ENCODE data around the gene OTOF. TPM values are rescaled to one million over a fixed set of nuclear protein-coding genes. Genes with fewer than 3 reads are reported as not detected.

The OTOF gene
- total and polyA plus RNA-seq, 10 donors, result 0.06 to 1.6 (median 0.25) TPM

DNA sequence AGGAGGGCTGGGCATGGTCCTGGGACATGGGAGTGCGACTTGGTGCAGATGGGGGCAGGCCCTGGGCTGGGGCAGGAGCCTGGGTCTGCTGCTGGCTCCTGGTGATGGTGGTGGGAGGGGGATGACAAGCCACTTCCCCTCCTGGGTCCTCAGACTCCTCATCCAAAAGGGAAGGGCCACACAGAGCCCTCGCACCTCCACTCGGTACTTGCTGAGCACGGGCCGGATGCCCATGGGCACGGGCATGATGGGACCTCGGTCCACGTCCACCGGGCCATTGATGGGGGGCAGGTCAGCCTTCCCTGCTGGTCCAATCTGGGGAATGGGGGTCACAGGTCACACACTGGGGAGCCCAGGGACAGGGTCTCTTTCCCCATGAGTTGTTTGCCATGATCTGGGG is 4.1 kb downstream of the OTOF start:
- H3K27me3 ChIP-seq (replicated peaks in 1 of 7), result peaks cover 0 to 17% (median 0%) of the 10 kb centered on the region in 7 donors
- WGBS, 5 donors, result 87 to 98% (median 94%) methylated on average over 9 of the region's 9 CpGs
- TF ChIP-seq POLR2AphosphoS5 (IDR thresholded peaks at IDR 0.05) (no peak), POLR2A (IDR thresholded peaks at IDR 0.05) (no peak)
- TF ChIP-seq, protein P1, sequence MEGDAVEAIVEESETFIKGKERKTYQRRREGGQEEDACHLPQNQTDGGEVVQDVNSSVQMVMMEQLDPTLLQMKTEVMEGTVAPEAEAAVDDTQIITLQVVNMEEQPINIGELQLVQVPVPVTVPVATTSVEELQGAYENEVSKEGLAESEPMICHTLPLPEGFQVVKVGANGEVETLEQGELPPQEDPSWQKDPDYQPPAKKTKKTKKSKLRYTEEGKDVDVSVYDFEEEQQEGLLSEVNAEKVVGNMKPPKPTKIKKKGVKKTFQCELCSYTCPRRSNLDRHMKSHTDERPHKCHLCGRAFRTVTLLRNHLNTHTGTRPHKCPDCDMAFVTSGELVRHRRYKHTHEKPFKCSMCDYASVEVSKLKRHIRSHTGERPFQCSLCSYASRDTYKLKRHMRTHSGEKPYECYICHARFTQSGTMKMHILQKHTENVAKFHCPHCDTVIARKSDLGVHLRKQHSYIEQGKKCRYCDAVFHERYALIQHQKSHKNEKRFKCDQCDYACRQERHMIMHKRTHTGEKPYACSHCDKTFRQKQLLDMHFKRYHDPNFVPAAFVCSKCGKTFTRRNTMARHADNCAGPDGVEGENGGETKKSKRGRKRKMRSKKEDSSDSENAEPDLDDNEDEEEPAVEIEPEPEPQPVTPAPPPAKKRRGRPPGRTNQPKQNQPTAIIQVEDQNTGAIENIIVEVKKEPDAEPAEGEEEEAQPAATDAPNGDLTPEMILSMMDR (IDR thresholded peaks at IDR 0.05 in 8 of 11, conservative IDR thresholded peaks at IDR 0.05 in 3 of 11), result no peak
- intact Hi-C loops (cut with DNase I; ENCODE audit: low total_unique reads), result no loop called here
- H3K9me3 ChIP-seq, result peaks cover 3 to 15% (median 12%) of the 10 kb centered on the region in 8 donors
- DNase-seq, result peak; percentile 54
- no peaks in the 10 kb centered on the region for H3K36me3 ChIP-seq
- peaks cover 0 to 9% (median 0%) of the 10 kb centered on the region in 6 donors for H3K4me1 ChIP-seq
- no peak overlapping the region for H3K27ac ChIP-seq
- no peak overlapping the region for H3K4me3 ChIP-seq

DNA sequence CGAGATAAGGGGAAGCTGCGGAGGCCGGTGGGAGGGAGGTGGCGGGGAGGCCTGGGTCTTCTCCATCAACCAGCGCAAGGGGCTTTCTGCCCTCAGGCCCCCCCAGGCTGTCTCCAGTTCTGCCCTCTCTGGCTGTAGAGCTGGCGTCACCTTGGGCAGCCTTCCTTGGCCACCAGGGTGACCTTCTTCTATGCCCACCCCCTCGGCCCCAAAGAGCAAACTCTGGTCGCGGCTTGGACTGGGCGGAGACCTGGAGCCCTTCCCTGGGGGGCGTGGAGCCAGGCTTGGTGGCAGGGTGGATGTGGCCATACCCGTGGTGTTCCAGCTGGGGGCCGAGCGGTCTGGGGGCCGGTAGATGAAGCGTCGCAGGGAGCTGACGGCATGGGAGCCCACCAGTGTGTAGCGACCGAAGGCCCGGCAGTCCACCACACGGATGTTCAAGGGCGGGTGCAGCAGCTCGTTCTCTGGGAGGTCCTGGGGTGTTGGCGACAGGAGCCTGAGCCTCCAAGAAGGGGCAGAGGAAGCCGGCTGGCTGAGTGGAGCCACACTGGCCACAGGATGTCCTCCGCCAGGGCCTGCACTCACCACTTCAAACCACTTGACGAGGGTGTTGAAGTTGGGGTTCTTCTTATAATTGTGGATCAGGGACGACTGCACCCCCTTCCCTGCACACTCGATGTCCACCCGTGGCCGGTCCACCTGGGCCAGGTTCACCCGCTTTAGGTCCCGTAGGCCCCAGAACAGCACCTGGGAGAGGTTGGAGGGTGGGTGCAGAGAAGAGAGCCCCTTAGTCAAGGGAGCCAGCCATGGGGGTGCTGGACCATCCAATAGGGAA is 4.9 kb downstream of the OTOF start:
- intact Hi-C loops (cut with DNase I; ENCODE audit: low total_unique reads), result no loop called here
- Histone ChIP-seq H3K4me3 (no peak overlapping the region), H3K27me3 (replicated peaks in 1 of 7) (peaks cover 0 to 17% (median 0%) of the 10 kb centered on the region in 7 donors), H3K9me3 (peaks cover 3 to 20% (median 15%) of the 10 kb centered on the region in 8 donors), H3K27ac (no peak overlapping the region), H3K36me3 (no peaks in the 10 kb centered on the region), H3K4me1 (peaks cover 0 to 9% (median 0%) of the 10 kb centered on the region in 6 donors)
- WGBS, 5 donors, result 89 to 94% (median 91%) methylated on average over 22 to 34 of the region's 34 CpGs
- peak; percentile 60 for DNase-seq
- TF ChIP-seq, protein P1 (IDR thresholded peaks at IDR 0.05 in 8 of 11, conservative IDR thresholded peaks at IDR 0.05 in 3 of 11), result no peak
- TF ChIP-seq POLR2AphosphoS5 (IDR thresholded peaks at IDR 0.05) (no peak), POLR2A (IDR thresholded peaks at IDR 0.05) (no peak)

DNA sequence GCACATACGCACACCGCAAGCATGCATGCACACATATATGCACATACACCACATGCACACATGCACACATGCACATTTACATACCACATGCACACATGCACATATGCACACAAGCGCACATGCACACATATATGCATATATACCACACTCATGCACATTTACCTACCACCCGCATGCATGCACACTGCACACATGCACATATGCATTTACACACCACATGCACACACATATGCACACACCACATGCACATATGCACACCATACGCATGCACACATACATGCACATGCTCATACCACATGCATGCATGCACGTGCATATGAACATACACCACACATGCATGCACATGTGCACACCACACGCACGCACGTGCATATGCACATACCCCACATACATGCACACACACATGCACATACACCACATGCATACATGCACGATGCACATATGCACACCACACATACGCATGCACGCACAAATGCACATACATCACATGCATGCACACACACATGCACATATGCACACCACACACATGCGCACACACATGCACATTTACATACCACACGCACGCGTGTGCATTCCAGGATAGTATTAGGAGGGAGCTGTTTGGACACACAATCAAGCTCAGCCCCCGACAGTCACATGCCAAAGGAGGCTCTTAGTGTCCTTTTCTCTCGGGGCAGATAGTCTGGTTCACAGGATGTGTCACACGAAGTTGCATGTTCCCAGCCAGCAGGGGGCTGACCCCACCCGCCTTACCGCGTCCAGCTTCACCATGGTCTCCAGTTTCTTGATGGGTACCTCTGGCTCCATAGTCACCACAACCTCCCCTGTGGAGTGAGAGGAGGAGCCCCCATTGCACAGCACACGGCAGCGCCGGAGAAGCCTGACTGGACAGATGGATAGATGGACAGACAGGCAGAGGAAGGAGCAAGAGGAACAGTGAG is 5.9 kb downstream of the OTOF start:
- intact Hi-C loops (cut with DNase I; ENCODE audit: low total_unique reads), result no loop called here
- Histone ChIP-seq H3K4me1 (peaks cover 0 to 2% (median 0%) of the 10 kb centered on the region in 6 donors), H3K4me3 (no peak overlapping the region), H3K27me3 (replicated peaks in 1 of 7) (peaks cover 0 to 10% (median 0%) of the 10 kb centered on the region in 7 donors), H3K36me3 (no peaks in the 10 kb centered on the region), H3K27ac (no peak overlapping the region), H3K9me3 (peaks cover 3 to 20% (median 15%) of the 10 kb centered on the region in 8 donors)
- WGBS, 5 donors, result 86 to 92% (median 87%) methylated on average over 25 of the region's 25 CpGs
- DNase-seq, result peak; percentile 49
- TF ChIP-seq, protein P1 (IDR thresholded peaks at IDR 0.05 in 8 of 11, conservative IDR thresholded peaks at IDR 0.05 in 3 of 11), result no peak
- no peak for TF ChIP-seq POLR2AphosphoS5 (IDR thresholded peaks at IDR 0.05)
- TF ChIP-seq POLR2A (IDR thresholded peaks at IDR 0.05), result no peak

Data from spleen (tissue), 11 donors.